Smooth muscle cell (in vitro differentiated cells): ENCODE data around the gene MYL4. TPM values are rescaled to one million over a fixed set of nuclear protein-coding genes. Genes with fewer than 3 reads are reported as not detected.

Experiments
- DNase-seq: peaks from one replicate; lab custom pipeline; 2025; ENCODE audit not compliant: unreplicated experiment; lab: John Stamatoyannopoulos, UW
- H2AFZ ChIP-seq: fragments of 200-600 bp; sonication (generic); 2 replicates; pipeline ENCODE4 v1.6.0; 2016; ENCODE audit warnings: antibody characterized with exemption, low read depth, mild to moderate bottlenecking
- H3F3A ChIP-seq: fragments of 200-600 bp; sonication (generic); 2 replicates; pipeline ENCODE4 v1.6.0; 2017; ENCODE audit warnings: antibody characterized with exemption, low read depth
- H3K27ac ChIP-seq: fragments of 200-600 bp; sonication (generic); 2 replicates; pipeline ENCODE4 v1.5.1; 2016; ENCODE audit warnings: low read depth, mild to moderate bottlenecking
- H3K27me3 ChIP-seq: fragments of 200-600 bp; sonication (generic); 2 replicates; pipeline ENCODE4 v1.6.1; 2016; ENCODE audit warnings: low read depth, mild to moderate bottlenecking
- H3K36me3 ChIP-seq: fragments of 200-600 bp; sonication (generic); 2 replicates; pipeline ENCODE4 v1.5.1; 2016; ENCODE audit warnings: low read depth
- H3K4me1 ChIP-seq: fragments of 200-600 bp; sonication (generic); 2 replicates; pipeline ENCODE4 v1.5.1; 2016; ENCODE audit warnings: low read depth
- H3K4me2 ChIP-seq: fragments of 200-600 bp; sonication (generic); 2 replicates; pipeline ENCODE4 v1.6.0; 2016; ENCODE audit warnings: mild to moderate bottlenecking
- H3K4me3 ChIP-seq: fragments of 200-600 bp; sonication (generic); 2 replicates; pipeline ENCODE4 v1.5.1; 2016; ENCODE audit warnings: mild to moderate bottlenecking
- H3K79me2 ChIP-seq: fragments of 200-600 bp; sonication (generic); 2 replicates; pipeline ENCODE4 v1.6.0; 2016; ENCODE audit warnings: low read depth, mild to moderate bottlenecking
- H3K9ac ChIP-seq: fragments of 200-600 bp; sonication (generic); 2 replicates; pipeline ENCODE4 v1.6.0; 2016; ENCODE audit warnings: low read depth
- H3K9me3 ChIP-seq: fragments of 200-600 bp; sonication (generic); replicated peaks from 2 replicates; pipeline ENCODE4 v1.5.1; 2016; ENCODE audit warnings: low read depth
- H4K20me1 ChIP-seq: fragments of 200-600 bp; sonication (generic); 2 replicates; pipeline ENCODE4 v1.6.0; 2016; ENCODE audit warnings: low read depth
- CTCF ChIP-seq: fragments of 200-600 bp; sonication (generic); IDR thresholded peaks from 2 replicates; pipeline ENCODE4 v1.5.1; 2017; ENCODE audit warnings: borderline replicate concordance, mild to moderate bottlenecking, antibody characterized with exemption; ENCODE audit not compliant: insufficient read depth, poor library complexity, severe bottlenecking
- WGBS: methylation state at CpG from one replicate; pipeline ENCODE4 v1.1.7; 2016; ENCODE audit warnings: low lambda C conversion rate; 5-methylcytosine and 5-hydroxymethylcytosine counted together
- polyA plus RNA-seq: library from polyadenylated mRNA; unstranded; fragments of >200 nt; fragmentation: Nextera tagmentation; extraction: Ambion mirVana; gene quantifications from 2 replicates; pipeline ENCODE4 v1.2.1, GENCODE V29; 2016
- total RNA-seq: library from RNA; depleted of rRNA; stranded (reverse); fragments of >200 nt; gene quantifications from 2 replicates; pipeline ENCODE4 v1.2.3, GENCODE V29; 2014

The MYL4 gene
- total and polyA plus RNA-seq, 2 experiments from 2014 or later = 6.5 to 8.3 TPM

GRCh38 chr17:47239967-47240651 is 31.0 kb downstream of the MYL4 start:
- Histone ChIP-seq H3K4me1 (no peaks in the 10 kb centered on the region), H3K4me2 (peak overlapping the region; percentile 46), H3K27me3 (no peaks in the 10 kb centered on the region), H2AFZ (peak overlapping the region; percentile 26), H3K36me3 (no peaks in the 10 kb centered on the region), H3K9ac (peak overlapping the region; percentile 65), H3K4me3 (no peak overlapping the region), H3K27ac (peak overlapping the region; percentile 94), H3F3A (peaks cover 6% of the 10 kb centered on the region), H4K20me1 (no peaks in the 10 kb centered on the region), H3K9me3 (no peaks in the 10 kb centered on the region), H3K79me2 (no peaks in the 10 kb centered on the region)
- no peak for TF ChIP-seq CTCF
- DNase-seq = peak; percentile 45
- WGBS = 24% methylated on average over 3 of the region's 3 CpGs

GRCh38 chr17:47240806-47241205 is 31.7 kb downstream of the MYL4 start:
- no peak for DNase-seq
- Histone ChIP-seq H4K20me1 (no peaks in the 10 kb centered on the region), H3K79me2 (no peaks in the 10 kb centered on the region), H3F3A (peaks cover 6% of the 10 kb centered on the region), H3K4me2 (peak overlapping the region; percentile 46), H3K9me3 (no peaks in the 10 kb centered on the region), H2AFZ (no peak overlapping the region), H3K27me3 (no peaks in the 10 kb centered on the region), H3K27ac (peak overlapping the region; percentile 94), H3K9ac (peak overlapping the region; percentile 65), H3K36me3 (no peaks in the 10 kb centered on the region), H3K4me3 (no peak overlapping the region), H3K4me1 (no peaks in the 10 kb centered on the region)
- TF ChIP-seq CTCF = no peak
- 85% methylated on average over 3 of the region's 3 CpGs for WGBS

DNA sequence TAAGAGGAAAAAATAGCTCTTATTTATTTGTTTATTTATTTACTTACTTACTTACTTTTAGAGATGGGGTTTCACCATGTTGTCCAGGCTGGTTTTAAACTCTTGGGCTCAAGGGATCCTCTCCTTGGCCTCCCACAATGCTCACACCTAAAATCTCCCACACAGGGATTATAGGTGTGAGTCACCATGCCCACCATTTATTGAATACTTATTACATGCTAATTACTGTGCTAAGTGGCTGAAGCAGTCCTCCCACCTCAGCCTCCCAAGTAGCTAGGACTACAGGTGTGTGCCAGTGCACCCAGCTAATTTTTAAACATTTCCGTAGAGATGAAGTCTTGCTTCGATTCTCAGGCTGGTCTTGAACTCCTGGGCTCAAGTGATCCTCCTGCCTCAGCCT is 33.5 kb downstream of the MYL4 start:
- Histone ChIP-seq H3K79me2 (no peaks in the 10 kb centered on the region), H3K4me1 (no peaks in the 10 kb centered on the region), H2AFZ (no peak overlapping the region), H3K9me3 (no peaks in the 10 kb centered on the region), H3K4me3 (no peak overlapping the region), H3K4me2 (no peak overlapping the region), H4K20me1 (no peaks in the 10 kb centered on the region), H3K9ac (no peak overlapping the region), H3K36me3 (no peaks in the 10 kb centered on the region), H3F3A (peaks cover 6% of the 10 kb centered on the region), H3K27ac (no peak overlapping the region), H3K27me3 (no peaks in the 10 kb centered on the region)
- TF ChIP-seq CTCF = no peak
- DNase-seq = no peak
- WGBS = 93% methylated on average over 2 of the region's 2 CpGs
